Neural progenitor cell (in vitro differentiated cells): Measurements from ENCODE around the gene FANCC.

Experiments used
- EZH2 ChIP-seq: fragments of 200-600 bp; sonication (generic); IDR thresholded peaks from 2 replicates; pipeline ENCODE4 v1.6.1; 2017; ENCODE audit warnings: antibody characterized with exemption, mild to moderate bottlenecking, moderate library complexity
- TF ChIP-seq, protein P1 (sequence below): fragments of 200-600 bp; sonication (generic); IDR thresholded peaks from 2 replicates; pipeline ENCODE4 v1.5.1; 2017; ENCODE audit warnings: antibody characterized with exemption, mild to moderate bottlenecking

- TF ChIP-seq, protein P1, sequence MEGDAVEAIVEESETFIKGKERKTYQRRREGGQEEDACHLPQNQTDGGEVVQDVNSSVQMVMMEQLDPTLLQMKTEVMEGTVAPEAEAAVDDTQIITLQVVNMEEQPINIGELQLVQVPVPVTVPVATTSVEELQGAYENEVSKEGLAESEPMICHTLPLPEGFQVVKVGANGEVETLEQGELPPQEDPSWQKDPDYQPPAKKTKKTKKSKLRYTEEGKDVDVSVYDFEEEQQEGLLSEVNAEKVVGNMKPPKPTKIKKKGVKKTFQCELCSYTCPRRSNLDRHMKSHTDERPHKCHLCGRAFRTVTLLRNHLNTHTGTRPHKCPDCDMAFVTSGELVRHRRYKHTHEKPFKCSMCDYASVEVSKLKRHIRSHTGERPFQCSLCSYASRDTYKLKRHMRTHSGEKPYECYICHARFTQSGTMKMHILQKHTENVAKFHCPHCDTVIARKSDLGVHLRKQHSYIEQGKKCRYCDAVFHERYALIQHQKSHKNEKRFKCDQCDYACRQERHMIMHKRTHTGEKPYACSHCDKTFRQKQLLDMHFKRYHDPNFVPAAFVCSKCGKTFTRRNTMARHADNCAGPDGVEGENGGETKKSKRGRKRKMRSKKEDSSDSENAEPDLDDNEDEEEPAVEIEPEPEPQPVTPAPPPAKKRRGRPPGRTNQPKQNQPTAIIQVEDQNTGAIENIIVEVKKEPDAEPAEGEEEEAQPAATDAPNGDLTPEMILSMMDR, result no peak
- TF ChIP-seq EZH2, result no peak
Observed at GRCh38 chr9:95078511-95078910, 239.0 kb downstream of the FANCC start.
